Measurements from ENCODE around the gene UBTF. TPM values are rescaled to one million over a fixed set of nuclear protein-coding genes. Genes with fewer than 3 reads are reported as not detected.
A peak's percentile ranks its signal among the peaks of the same experiment; 100 is the strongest.

Gene UBTF
- total RNA-seq, 1 donor from 2014 or later = 51.7 TPM

DNA sequence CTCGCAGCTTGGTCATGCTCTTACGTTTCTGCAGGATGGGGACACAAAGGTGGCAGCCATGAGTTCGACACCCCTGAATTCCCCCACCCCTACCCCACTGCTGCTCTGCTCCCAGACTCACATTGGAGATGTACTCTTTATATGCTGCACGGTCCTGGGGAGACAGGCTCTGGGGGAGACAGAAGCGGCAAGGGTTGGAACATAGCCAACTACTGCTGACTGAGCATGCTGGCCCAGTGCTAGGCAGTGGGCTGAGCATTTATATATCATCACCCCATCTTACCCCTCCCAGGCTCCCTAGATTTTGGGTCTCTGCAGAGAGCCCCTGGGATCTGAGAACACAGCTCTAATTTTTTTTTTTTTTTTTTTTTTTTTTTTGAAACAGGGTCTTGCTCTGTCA lies 11.7 kb downstream of the UBTF start:
- H3K4me3 ChIP-seq (ENCODE audit: low read length in 3 of 3) = no peak overlapping the region
- H3K9ac ChIP-seq (ENCODE audit: low read depth in 1 of 3, low read length in 3 of 3) = no peak overlapping the region
- H3K27me3 ChIP-seq (ENCODE audit: control insufficient read depth in 3 of 3, insufficient read depth in 3 of 3, low read length in 3 of 3) = no peaks in the 10 kb centered on the region
- no peaks in the 10 kb centered on the region for H3K9me3 ChIP-seq (ENCODE audit: control insufficient read depth in 3 of 3, low read length in 3 of 3)
- no peak overlapping the region for H3K27ac ChIP-seq (ENCODE audit: low read depth, low read length)
- H3K36me3 ChIP-seq (ENCODE audit: control insufficient read depth in 3 of 3, insufficient read depth in 3 of 3, low read length in 3 of 3) = peaks cover 44 to 47% (median 46%) of the 10 kb centered on the region in 3 donors
- H3K4me1 ChIP-seq (ENCODE audit: control insufficient read depth in 3 of 3, insufficient read depth in 3 of 3, low read length in 3 of 3) = peaks cover 7 to 44% (median 18%) of the 10 kb centered on the region in 3 donors

DNA sequence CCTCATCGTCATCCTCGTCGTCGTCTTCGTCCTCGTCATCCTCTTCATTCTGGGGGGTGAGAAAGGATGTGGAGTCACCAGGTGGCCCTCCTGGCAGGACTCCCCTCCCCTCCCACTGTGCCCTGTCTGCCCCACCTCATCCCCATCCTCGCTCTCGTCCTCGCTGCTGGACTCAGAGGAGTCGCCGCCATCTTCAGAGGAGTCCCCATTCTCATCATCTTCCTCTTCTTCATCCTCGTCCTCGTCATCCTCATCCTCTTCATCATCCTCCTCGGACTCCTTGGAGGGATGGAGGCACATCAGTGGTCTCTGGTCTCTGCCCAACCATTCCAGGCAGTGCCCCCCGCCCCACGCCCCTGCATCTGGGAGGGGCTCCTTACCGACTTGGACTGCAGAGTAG lies 12.2 kb downstream of the UBTF start:
- Histone ChIP-seq H3K4me3 (ENCODE audit: low read length in 3 of 3) (no peak overlapping the region), H3K27ac (ENCODE audit: low read depth, low read length) (no peak overlapping the region), H3K27me3 (ENCODE audit: control insufficient read depth in 3 of 3, insufficient read depth in 3 of 3, low read length in 3 of 3) (no peaks in the 10 kb centered on the region), H3K9ac (ENCODE audit: low read depth in 1 of 3, low read length in 3 of 3) (no peak overlapping the region), H3K9me3 (ENCODE audit: control insufficient read depth in 3 of 3, low read length in 3 of 3) (no peaks in the 10 kb centered on the region), H3K4me1 (ENCODE audit: control insufficient read depth in 3 of 3, insufficient read depth in 3 of 3, low read length in 3 of 3) (peaks cover 5 to 45% (median 16%) of the 10 kb centered on the region in 3 donors), H3K36me3 (ENCODE audit: control insufficient read depth in 3 of 3, insufficient read depth in 3 of 3, low read length in 3 of 3) (peaks cover 44 to 47% (median 46%) of the 10 kb centered on the region in 3 donors)

DNA sequence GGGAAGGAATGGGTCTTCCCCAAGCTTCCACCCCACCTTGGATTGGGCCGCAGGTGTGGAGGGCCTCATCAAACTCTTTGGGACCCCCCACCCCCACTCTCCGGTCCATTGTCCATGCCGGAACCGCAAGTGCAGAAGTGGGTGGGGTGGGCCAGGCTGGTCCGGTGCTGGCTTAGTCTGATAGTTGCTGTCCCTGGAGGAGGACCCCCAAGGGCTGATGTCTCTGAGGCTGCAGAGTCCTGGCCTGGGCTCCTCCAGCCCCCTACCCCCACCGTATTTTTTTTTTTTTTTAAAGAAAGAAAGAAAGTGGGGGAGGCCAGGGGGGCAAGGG lies 12.7 kb downstream of the UBTF start:
- no peak overlapping the region for H3K4me3 ChIP-seq (ENCODE audit: low read length in 3 of 3)
- peaks cover 44 to 47% (median 45%) of the 10 kb centered on the region in 3 donors for H3K36me3 ChIP-seq (ENCODE audit: control insufficient read depth in 3 of 3, insufficient read depth in 3 of 3, low read length in 3 of 3)
- H3K9ac ChIP-seq (ENCODE audit: low read depth in 1 of 3, low read length in 3 of 3) = no peak overlapping the region
- H3K4me1 ChIP-seq (ENCODE audit: control insufficient read depth in 3 of 3, insufficient read depth in 3 of 3, low read length in 3 of 3) = peaks cover 5 to 47% (median 20%) of the 10 kb centered on the region in 3 donors
- no peaks in the 10 kb centered on the region for H3K9me3 ChIP-seq (ENCODE audit: control insufficient read depth in 3 of 3, low read length in 3 of 3)
- H3K27me3 ChIP-seq (ENCODE audit: control insufficient read depth in 3 of 3, insufficient read depth in 3 of 3, low read length in 3 of 3) = no peaks in the 10 kb centered on the region
- H3K27ac ChIP-seq (ENCODE audit: low read depth, low read length) = no peak overlapping the region

DNA sequence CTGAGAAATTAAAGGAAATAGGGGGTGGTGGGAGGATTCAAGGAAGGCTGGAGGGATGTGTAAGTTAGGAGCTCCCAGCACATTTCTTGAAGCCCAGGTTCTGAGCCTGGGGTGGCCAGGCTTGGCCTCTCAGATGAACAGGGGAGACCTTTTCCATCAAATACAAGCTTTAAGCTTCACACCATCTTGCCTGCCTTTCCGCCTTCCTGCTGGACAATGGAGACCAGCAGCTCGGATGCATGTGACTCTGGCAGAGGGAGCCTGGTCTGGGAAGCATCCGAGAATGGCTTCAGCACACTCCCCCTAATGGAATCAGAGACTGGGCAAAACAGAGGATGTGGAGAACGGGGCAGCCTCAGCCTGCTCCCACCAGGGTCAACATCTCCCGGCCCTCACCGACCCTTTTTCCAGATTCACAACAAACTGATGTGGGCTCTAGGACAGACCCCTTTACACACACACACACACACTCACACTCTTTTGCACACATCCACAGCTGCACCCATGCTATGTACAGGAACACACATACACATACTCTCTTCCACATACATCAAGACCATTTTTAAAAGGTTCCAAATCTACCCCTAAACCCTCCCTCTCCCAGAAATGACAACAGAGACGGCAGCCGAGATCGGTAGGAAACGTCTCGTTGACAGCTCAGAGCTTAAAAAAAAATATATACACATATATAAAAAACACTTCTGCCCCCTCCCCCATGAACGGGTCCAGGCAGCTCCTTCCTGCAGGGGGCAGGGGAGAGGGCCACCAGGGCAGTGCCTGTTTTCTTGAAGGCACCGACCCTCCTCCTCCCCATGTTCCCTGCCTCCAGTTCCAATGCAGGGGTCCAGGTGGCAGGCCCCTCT lies 13.3 kb downstream of the UBTF start:
- Histone ChIP-seq H3K9me3 (ENCODE audit: control insufficient read depth in 3 of 3, low read length in 3 of 3) (no peaks in the 10 kb centered on the region), H3K4me3 (ENCODE audit: low read length in 3 of 3) (no peak overlapping the region), H3K9ac (ENCODE audit: low read depth in 1 of 3, low read length in 3 of 3) (no peak overlapping the region), H3K27ac (ENCODE audit: low read depth, low read length) (no peak overlapping the region), H3K4me1 (ENCODE audit: control insufficient read depth in 3 of 3, insufficient read depth in 3 of 3, low read length in 3 of 3) (peaks cover 6 to 42% (median 15%) of the 10 kb centered on the region in 3 donors), H3K36me3 (ENCODE audit: control insufficient read depth in 3 of 3, insufficient read depth in 3 of 3, low read length in 3 of 3) (peaks cover 38 to 41% (median 39%) of the 10 kb centered on the region in 3 donors), H3K27me3 (ENCODE audit: control insufficient read depth in 3 of 3, insufficient read depth in 3 of 3, low read length in 3 of 3) (no peaks in the 10 kb centered on the region)

DNA sequence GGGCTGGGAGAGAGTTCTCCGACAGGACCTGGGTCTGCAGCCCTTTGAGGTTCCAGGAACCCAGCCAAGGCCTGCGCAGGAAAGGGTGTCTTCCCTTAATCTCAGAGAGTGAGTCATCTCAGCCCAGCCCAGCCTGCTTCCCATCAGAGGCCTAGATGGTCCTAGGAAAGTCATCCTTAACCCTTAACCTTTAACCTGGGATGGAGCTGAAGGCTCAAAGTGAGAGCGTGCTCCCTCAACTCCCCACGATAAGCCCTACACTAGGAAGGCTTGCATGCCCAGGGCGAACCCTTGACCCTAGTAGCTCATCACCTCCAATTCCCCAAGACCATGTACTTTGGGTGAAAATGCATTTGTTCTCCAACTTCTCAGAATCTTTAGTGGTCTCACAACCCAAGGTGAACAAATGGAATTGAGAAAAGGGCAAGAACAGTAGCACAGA lies 15.0 kb downstream of the UBTF start:
- Histone ChIP-seq H3K4me3 (ENCODE audit: low read length in 3 of 3) (no peak overlapping the region), H3K36me3 (ENCODE audit: control insufficient read depth in 3 of 3, insufficient read depth in 3 of 3, low read length in 3 of 3) (peaks cover 26 to 30% (median 30%) of the 10 kb centered on the region in 3 donors), H3K27me3 (ENCODE audit: control insufficient read depth in 3 of 3, insufficient read depth in 3 of 3, low read length in 3 of 3) (no peaks in the 10 kb centered on the region), H3K9me3 (ENCODE audit: control insufficient read depth in 3 of 3, low read length in 3 of 3) (no peaks in the 10 kb centered on the region), H3K9ac (ENCODE audit: low read depth in 1 of 3, low read length in 3 of 3) (no peak overlapping the region), H3K27ac (ENCODE audit: low read depth, low read length) (no peak overlapping the region), H3K4me1 (ENCODE audit: control insufficient read depth in 3 of 3, insufficient read depth in 3 of 3, low read length in 3 of 3) (peaks cover 9 to 35% (median 10%) of the 10 kb centered on the region in 3 donors)

DNA sequence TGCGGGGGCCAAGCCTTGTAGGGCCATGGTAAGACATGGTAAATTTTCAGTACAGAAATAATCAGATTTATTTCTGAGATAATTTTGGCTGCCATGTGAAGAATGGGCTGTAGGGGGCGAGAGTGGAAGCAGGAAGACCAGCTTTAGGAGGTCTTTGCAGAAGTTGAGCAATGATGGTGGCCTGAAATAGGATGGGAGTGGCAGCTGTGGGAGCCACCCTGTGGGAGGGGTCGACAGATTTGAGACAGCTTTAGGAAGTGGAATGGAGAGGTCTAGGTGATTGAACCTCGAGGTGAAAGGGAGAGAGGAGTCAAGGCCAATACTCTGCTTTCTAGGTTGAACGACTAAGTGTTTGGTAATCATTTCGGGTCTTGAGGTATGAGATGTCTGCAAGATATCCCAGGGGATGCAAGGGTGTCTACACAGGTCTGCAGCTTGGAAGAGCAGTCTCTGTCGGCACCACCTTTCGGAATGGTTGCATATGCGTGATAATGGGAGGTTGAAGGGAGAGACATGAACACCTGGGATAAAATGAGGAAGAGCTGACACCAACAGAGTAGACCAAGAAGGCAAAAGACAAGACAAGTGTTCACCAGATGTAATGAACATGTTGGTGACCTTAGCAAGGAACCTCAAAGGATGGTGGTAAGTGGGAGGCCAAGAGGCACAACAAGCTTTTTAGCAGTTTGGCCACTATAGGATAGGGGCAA lies 15.6 kb downstream of the UBTF start:
- Histone ChIP-seq H3K9me3 (ENCODE audit: control insufficient read depth in 3 of 3, low read length in 3 of 3) (no peaks in the 10 kb centered on the region), H3K9ac (ENCODE audit: low read depth in 1 of 3, low read length in 3 of 3) (no peak overlapping the region), H3K27ac (ENCODE audit: low read depth, low read length) (no peak overlapping the region), H3K27me3 (ENCODE audit: control insufficient read depth in 3 of 3, insufficient read depth in 3 of 3, low read length in 3 of 3) (no peaks in the 10 kb centered on the region), H3K36me3 (ENCODE audit: control insufficient read depth in 3 of 3, insufficient read depth in 3 of 3, low read length in 3 of 3) (peaks cover 20 to 25% (median 24%) of the 10 kb centered on the region in 3 donors), H3K4me1 (ENCODE audit: control insufficient read depth in 3 of 3, insufficient read depth in 3 of 3, low read length in 3 of 3) (peaks cover 9 to 35% (median 10%) of the 10 kb centered on the region in 3 donors), H3K4me3 (ENCODE audit: low read length in 3 of 3) (no peak overlapping the region)

DNA sequence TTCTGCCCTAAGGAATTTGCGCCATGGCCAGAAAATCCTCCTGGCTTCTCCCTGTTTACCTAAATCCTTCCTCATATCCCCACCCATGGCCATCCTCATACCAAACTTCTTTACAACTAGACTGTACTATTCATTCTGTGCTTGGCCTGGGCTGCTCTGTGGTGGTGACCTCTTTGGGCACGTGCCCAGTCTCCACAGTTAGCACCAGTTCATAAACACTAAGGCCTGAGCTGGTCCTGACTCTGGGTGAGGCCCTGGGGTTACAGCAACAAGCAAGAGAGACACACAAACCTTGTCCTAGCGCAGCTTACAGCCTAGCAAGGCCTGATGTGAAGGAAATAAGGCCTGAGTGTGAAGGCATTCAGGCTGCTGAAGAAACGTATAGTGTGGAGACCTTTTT lies 16.7 kb downstream of the UBTF start:
- H3K4me1 ChIP-seq (ENCODE audit: control insufficient read depth in 3 of 3, insufficient read depth in 3 of 3, low read length in 3 of 3) = peaks cover 16 to 47% (median 20%) of the 10 kb centered on the region in 3 donors
- H3K36me3 ChIP-seq (ENCODE audit: control insufficient read depth in 3 of 3, insufficient read depth in 3 of 3, low read length in 3 of 3) = peaks cover 10 to 15% (median 13%) of the 10 kb centered on the region in 3 donors
- H3K9me3 ChIP-seq (ENCODE audit: control insufficient read depth in 3 of 3, low read length in 3 of 3) = no peaks in the 10 kb centered on the region
- H3K9ac ChIP-seq (ENCODE audit: low read depth in 1 of 3, low read length in 3 of 3) = no peak overlapping the region
- no peak overlapping the region for H3K27ac ChIP-seq (ENCODE audit: low read depth, low read length)
- H3K27me3 ChIP-seq (ENCODE audit: control insufficient read depth in 3 of 3, insufficient read depth in 3 of 3, low read length in 3 of 3) = no peaks in the 10 kb centered on the region
- no peak overlapping the region for H3K4me3 ChIP-seq (ENCODE audit: low read length in 3 of 3)

DNA sequence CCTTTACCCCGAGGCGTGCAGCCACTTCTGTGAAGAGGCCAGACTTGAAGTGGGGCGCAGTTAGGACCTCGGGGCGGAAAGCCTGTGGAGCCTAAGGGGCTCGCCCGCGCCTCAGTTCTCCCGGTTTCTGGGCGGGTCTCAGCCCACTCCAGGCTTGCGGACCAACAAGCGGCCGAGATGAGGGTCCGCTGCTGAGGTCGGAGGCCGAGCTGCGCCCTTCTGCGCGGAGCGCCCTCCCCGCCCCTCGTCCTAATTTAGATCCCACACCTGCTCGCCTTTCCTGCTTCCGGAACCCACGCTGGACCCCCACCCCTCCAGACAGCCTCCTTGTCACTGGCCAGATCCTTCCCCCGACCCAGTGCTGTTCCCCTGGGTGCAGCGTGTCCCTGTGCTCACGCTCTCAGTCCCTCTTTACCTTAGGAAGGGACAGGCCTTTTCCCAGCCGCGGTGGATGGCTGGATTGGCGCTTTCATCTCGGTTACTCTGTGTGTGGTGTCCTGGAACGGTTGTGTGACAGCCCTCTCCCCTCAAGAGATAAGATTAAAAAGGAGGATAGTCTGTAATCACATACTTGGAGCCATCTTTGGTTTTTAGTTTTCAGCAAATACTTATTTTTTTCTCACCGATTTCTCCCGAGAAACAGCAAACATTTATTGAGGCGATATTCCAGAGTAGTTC lies 18.9 kb downstream of the UBTF start:
- peaks cover 16 to 54% (median 22%) of the 10 kb centered on the region in 3 donors for H3K4me1 ChIP-seq (ENCODE audit: control insufficient read depth in 3 of 3, insufficient read depth in 3 of 3, low read length in 3 of 3)
- peak overlapping the region; percentile 82 to 88 (median 86) for H3K4me3 ChIP-seq (ENCODE audit: low read length in 3 of 3)
- peak overlapping the region; percentile 89 for H3K27ac ChIP-seq (ENCODE audit: low read depth, low read length)
- H3K36me3 ChIP-seq (ENCODE audit: control insufficient read depth in 3 of 3, insufficient read depth in 3 of 3, low read length in 3 of 3) = peaks cover 6 to 15% (median 12%) of the 10 kb centered on the region in 3 donors
- peak overlapping the region; percentile 89 to 95 (median 92) for H3K9ac ChIP-seq (ENCODE audit: low read depth in 1 of 3, low read length in 3 of 3)
- no peaks in the 10 kb centered on the region for H3K27me3 ChIP-seq (ENCODE audit: control insufficient read depth in 3 of 3, insufficient read depth in 3 of 3, low read length in 3 of 3)
- no peaks in the 10 kb centered on the region for H3K9me3 ChIP-seq (ENCODE audit: control insufficient read depth in 3 of 3, low read length in 3 of 3)

DNA sequence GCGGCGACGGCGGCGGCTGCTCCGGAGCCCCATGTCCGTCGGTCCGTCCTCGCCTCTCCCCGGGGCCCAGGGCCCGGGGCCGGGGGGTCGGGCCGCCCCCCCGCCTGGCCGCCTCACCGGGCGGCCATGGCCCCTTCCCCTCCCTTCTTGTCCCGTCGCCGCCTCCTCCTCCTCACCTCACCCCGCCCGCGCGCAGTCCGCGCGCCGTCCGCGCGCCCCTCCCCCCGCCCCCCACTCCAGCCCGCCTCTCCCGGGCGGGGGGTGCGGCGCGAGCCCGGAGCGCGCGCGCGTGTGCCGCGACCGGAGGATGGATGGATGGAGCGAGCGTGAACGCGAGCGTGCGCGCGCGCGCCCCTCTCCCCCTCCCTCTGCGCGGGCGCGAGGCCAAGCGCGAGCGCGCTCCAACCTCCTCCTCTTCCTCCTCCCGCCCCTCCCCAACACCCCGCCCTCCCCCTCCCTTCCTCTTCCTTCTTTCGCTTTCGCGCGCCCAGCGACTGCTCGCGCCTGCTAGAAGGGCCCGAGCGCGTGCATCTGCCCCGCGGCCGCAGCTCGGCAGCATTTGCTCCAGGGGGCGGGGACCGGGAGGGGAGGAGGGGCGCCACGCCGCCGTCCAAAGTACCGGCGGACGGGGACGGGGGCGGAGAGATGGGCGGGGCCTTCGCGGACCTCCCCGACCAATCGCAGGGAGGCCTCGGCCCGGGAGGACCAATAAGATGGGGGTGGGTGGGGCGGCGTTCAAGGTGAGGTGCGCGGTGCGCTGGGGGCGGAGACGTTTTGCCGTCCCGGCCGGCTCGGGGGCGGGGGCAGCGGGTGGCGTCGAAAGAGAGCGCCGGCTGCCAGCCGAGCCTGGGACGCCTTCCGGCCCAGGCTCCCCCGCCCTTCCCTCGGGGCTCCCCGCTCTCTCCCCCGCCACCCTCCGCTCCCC lies 19.7 kb downstream of the UBTF start, which contains the start of gene ATXN7L3:
Gene ATXN7L3, minus strand, starts transcription at position 332 of the 925 bp plus-strand sequence. CDS start 1,814 bp downstream, outside the sequence.
- H3K27ac ChIP-seq (ENCODE audit: low read depth, low read length) = peak within 1 kb of the TSS; percentile 90
- peaks cover 11 to 23% (median 20%) of the 10 kb centered on the region in 3 donors for H3K36me3 ChIP-seq (ENCODE audit: control insufficient read depth in 3 of 3, insufficient read depth in 3 of 3, low read length in 3 of 3)
- no peaks in the 10 kb centered on the region for H3K27me3 ChIP-seq (ENCODE audit: control insufficient read depth in 3 of 3, insufficient read depth in 3 of 3, low read length in 3 of 3)
- peaks cover 16 to 54% (median 22%) of the 10 kb centered on the region in 3 donors for H3K4me1 ChIP-seq (ENCODE audit: control insufficient read depth in 3 of 3, insufficient read depth in 3 of 3, low read length in 3 of 3)
- H3K4me3 ChIP-seq (ENCODE audit: low read length in 3 of 3) = peak within 1 kb of the TSS; percentile 82 to 88 (median 86)
- H3K9ac ChIP-seq (ENCODE audit: low read depth in 1 of 3, low read length in 3 of 3) = peak within 1 kb of the TSS; percentile 89 to 95 (median 92)
- no peaks in the 10 kb centered on the region for H3K9me3 ChIP-seq (ENCODE audit: control insufficient read depth in 3 of 3, low read length in 3 of 3)
